B cell (primary cell): ENCODE results near the gene NUDT4.

Experiments used
- CTCF ChIP-seq: fragments of 200-600 bp; IDR thresholded peaks from one replicate; pipeline ENCODE4 v1.8.0; 2022; ENCODE audit warnings: antibody characterized with exemption, mild to moderate bottlenecking
- EZH2 ChIP-seq: IDR thresholded peaks from 2 replicates; pipeline ENCODE4 v1.6.1; 2012; ENCODE audit warnings: borderline replicate concordance, low read depth, mild to moderate bottlenecking, moderate library complexity, low read length; ENCODE audit not compliant: insufficient read depth, poor library complexity, severe bottlenecking

- TF ChIP-seq CTCF (no peak), EZH2 (no peak)
These were observed 10.1 kb downstream of the NUDT4 start for GRCh38 chr12:93387780-93388179.
